Suppressor macrophage (primary cell): ENCODE measurements around the gene TSACC.
"Not testable (repeated sequence)": the region's sequence is repeated elsewhere in the genome, so short reads cannot be mapped to it uniquely, and the experiment has no call there.

ENCODE experiments used
- DNase-seq, 4 experiments: peaks; one replicate each; pipeline ENCODE4 v3.0.0-alpha.2; 2020 to 2022

The TSACC gene

DNA sequence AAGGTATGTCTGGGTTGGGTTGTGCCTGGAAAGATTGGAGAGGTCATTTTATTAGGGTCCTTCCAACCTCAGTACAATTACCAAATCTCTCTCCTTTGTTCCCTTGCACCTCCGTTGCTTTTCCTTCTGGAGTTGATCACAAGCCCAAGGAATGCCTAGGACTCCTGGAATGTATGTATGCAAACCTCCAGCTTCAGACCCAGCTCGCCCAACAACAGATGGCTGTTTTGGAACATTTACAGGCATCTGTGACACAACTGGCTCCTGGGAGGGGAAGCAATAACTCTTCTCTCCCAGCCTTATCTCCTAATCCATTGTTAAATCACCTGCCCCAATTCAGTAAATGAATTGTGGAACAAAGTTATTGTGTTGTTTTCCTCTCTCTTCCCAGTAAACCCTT lies 8.3 kb downstream of the TSACC start:
- DNase-seq: no peak

DNA sequence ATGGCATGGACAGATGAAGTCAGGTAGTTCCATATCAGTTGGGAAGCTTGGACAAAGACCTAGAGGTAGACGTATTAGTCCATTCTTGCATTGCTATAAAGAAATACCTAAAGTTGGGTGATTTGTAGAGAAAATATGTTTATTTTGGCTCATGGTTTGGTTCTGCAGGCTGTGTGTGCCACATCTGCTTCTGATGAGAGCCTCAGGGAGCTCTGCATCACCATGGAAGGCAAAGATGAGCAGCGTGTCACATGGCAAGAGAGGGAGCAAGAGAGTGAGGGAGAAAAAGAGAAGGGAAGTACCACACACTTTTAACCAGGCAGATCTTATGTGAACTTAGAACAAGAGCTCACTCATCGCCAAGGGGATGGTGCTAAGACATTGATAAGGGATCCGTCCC lies 9.0 kb downstream of the TSACC start:
- no peak for DNase-seq

DNA sequence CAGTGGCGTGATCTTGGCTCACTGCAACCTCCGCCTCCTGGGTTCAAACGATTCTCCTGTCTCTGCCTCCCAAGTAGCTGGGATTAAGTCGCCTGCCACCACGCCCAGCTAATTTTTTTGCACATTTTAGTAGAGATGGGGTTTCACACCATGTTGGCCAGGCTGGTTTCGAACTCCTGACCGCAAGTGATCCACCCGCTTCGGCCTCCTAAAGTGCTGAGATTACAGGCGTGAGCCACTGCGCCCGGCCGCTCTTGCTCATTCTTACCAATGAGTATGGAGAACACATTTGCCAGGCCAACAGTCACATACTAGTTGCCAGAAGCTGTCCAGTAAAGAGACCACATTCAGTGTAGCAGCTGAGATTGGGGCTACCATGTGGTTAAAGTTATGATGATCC lies 14.2 kb downstream of the TSACC start:
- DNase-seq: not testable (repeated sequence)

DNA sequence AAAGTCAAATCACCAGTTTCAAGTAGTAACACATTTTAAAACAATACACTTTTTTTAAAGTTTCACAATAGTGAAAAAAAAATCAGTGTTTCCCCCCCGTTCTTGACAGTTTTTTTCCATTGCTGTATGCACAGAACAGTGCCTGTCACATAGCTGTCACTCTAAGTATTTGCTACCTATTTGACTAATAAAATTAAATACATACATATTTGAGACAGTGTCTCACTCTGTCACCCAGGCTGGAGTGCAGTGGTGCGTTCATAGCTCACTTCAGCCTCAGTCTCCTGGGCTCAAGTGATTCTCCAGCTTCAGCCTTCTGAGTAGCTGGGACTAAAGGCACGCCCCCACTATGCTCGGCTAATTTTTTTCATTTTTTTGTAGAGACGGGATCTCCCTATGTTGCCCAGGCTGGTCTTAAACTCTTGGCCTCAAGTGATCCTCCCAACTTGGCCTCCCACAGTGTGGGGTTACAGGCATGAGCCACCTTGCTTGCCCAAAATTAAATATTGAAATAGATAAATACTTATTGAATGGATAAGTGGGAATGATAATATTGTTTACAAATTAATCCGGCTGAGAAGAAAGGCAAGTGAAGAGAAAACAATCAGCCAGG lies 18.0 kb downstream of the TSACC start:
- no peak for DNase-seq

DNA sequence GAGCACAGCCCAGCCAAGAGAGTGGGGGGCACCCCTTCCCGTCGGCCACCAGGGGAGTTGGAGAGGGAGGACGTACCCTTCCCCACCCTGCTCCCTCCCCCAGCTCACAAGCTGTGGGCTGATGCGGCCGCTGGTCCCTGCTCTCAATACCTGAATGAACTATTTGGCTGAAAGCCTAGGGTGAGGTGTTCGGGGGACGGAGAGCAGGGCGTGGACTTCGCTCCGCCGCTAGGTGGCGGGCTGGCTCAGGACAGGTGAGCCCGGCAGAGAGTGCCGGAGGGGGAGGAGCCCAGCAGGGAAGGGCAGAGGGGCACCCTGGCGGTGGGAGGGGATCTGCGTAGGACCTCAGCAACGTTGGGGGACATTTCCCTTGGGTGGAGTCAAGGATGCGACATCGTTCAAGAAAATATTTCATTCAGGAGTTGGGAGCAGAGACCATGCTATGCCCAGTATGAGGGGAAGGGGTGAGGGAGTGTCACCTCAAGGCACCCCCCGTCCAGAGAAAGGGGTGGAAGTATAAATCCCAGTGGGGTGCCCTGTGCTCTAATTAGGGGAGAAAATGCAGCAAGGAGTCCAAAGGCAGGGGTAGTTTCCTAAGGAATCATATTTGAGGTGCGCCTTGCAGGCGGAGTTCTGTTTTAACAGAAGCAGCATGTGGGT lies 18.7 kb downstream of the TSACC start:
- peak; percentile 31 to 76 (median 54) for DNase-seq

DNA sequence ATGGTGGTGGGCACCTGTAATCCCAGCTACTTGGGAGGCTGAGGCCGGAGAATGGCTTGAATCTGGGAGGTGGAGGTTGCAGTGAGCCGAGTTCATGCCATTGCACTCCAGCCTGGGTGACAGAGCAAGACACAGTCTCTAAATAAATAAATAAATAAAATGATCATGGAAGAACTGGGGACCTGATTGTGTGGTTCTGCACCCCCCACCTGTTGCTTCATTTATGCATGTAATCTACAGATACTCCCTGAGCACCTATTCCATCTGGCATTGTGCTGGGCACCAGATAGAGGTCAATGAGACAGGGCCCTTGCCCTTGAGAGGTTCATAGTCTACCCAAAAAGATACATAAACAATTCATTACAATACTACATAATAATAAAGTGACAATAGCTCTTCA lies 19.7 kb downstream of the TSACC start:
- no peak for DNase-seq

DNA sequence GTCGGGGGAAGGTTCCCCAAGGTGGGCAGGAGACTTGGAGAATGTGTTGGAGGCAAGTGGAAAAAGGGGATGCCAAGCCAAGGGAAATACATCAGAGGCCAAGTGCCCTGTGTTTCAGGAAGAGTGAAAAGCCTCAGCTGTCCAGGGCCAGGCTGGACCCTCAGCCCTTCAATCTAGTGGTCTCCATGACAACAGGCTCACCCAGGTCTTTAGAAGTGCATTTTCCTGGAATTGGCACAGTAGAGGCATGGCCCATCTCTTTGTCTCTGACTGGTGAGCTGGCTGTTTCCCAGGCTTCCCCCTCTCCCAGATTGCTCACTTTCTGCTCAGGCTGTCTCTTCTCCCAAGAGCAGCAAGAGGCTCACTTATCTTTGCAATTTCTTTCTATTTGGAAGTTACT lies 20.3 kb downstream of the TSACC start:
- no peak for DNase-seq

DNA sequence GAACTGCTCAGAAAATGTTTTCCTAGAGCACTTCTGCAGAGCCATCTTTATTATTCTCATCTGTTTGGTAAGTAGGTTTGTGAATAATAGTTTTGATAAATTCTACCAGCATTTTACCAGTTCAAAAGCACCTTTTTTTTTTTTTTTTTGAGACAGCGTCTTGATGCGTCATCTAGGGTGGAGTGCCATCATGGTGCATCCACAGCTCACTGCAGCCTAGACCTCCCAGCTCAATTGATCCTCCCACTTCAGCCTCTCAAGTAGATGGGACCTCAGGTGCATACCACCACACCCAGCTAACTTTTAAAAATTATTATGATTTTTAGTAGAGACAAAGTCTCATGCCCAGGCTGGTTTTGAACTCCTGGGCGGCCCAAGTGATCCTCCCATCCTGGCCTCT lies 20.9 kb downstream of the TSACC start:
- DNase-seq: no peak

DNA sequence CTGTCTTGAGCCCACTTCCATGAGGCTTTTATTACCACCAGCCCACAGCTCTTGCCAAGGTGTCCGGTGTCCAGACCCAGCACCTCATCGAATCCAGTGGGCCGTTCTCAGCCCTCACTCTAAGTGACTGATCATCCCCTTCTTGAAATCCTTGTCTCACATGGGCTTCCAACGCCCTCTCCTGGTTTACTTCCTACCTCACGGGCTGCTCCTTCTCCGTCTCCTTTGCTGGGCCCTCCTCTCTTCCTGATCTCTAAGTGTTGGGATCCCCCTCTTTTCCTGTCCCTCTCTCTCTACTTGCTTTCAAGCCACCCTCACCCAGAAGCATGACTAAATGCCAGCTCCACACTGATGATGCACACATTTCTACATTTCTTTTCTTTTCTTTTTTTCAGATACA lies 21.6 kb downstream of the TSACC start:
- DNase-seq: peak in 2 of 4 experiments; percentile 26 to 45

DNA sequence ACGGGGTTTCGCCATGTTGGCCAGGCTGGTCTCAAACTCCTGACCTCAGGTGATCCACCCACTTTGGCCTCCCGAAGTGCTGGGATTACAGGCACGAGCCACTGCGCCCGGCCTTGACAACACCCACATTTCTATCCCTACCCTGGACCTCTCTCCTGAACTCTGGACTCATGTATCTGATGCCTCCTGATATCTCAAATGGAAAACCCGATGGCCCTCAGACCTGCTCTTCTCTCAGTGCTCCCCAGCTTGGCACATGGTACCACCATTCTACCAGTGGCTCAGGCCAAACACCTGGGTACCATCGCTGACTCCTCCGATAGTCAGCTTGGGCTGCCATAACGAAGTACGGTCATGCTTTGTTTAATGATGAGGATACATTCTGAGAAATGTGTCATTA lies 22.2 kb downstream of the TSACC start:
- DNase-seq: no peak

DNA sequence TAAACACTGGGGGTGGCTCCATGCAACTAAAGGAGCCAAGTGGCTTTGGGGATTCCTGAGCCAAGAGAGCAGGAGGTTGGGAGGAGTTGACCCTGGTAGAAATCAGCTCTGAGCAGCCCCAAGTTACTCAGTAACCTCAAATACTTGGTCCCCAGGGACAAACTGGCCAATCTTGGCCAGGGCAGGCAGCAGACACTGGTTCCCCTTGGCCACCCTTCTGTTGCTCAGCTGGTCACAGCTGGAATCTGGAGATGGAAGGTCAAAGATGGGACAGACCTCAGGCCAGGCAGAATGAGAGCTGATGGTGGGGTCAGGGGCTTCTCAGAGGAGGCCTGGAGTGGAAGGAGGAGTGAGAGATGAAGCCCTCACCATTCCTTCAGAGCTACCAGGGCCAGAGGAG lies 27.4 kb downstream of the TSACC start:
- DNase-seq: no peak

DNA sequence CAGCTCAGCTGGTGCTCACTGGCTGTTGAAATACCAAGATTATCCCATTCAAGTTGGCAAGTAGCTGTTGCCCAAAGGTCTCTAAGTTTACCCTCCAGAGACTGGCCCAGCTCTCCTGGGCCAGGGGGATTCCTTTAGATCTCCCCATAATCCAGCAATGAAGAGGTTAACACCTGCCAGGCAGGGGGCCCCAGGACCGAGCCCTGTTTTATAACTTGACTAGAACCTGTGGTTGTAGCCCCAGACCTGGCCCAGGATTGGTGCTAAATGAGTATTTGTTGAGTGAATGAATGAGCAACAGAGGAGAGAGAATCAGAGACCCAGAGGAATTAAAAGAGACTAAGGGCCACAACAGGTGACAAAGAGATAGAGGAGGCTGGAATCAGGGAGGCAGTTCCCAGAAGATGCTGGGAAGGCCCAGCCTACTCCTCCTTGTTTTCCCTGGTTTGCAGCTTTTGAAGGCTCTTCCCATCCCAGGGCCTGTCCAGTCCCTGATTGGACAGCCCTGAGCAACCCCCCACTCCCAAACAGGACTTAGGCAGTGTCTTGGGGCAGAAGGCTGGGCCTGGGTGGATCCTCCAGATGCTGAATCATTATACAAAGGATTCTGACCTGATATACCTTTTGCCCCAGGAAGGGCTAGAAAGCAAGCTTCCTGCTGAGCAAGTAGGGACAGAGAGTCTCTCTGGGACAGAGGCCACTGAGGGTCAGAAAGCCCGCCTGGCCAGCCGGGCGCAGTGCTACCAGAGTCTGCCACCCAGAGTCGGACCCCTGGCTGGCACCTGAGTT lies 28.2 kb downstream of the TSACC start:
- no peak for DNase-seq

DNA sequence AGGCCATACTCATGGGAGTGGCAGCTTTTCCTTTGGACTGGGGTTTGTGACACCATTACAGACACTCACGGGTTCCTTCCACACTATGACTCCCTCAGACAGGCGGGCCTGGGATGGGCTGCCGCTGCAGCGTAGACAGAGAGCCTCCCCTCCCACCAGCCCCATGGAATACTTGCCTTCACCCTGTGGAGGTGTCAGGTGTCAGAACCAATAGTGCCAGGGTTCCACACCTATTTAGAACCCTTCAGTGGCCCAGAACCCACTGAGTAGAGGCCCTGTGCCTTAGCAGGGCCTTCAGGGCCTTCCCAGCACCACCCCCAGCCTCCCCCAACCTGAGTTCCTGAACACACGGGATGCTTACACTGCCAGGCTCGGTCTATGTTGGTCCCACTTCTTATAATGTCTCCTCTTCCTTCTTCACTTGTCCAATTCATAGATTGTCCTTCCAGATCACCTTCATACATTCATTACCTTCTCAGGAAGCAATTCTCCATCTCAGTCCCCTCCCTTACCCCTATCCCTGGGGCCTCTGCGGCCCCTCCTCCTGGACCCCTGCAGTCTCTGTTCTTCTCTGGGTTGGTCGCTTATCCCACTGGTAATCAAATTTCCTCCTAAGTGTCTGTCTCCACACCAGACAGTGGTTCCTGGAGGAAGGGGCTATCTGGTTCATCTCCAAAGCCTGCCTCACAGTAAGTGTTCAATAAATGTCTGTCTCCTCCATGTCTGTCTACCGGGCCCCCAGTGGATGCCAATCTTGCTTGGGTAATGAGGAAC lies 29.2 kb downstream of the TSACC start:
- DNase-seq: no peak

DNA sequence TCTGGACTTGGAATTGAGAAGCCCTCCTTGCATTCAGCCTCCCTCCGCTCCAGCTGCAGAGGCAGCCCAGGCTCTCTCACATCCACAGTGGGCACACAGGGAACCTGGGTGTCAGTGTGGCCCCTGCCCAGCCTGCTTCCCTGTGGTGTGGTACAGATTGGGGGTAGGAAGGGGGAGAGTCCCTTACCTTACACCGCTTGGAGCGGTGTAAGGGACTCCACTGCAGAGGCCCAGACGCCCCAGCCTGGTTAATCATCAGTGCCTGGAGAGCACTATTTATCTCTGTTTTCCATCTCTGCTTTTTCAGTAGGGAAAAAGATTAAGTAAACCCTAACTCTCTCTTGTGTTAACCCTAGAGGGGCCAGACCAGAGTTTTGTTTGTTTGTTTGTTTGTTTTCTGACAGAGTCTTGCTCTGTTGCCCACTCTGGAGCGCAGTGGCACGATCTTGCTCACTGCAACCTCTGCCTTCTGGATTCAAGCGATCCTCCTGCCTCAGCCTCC lies 29.9 kb downstream of the TSACC start:
- no peak for DNase-seq

DNA sequence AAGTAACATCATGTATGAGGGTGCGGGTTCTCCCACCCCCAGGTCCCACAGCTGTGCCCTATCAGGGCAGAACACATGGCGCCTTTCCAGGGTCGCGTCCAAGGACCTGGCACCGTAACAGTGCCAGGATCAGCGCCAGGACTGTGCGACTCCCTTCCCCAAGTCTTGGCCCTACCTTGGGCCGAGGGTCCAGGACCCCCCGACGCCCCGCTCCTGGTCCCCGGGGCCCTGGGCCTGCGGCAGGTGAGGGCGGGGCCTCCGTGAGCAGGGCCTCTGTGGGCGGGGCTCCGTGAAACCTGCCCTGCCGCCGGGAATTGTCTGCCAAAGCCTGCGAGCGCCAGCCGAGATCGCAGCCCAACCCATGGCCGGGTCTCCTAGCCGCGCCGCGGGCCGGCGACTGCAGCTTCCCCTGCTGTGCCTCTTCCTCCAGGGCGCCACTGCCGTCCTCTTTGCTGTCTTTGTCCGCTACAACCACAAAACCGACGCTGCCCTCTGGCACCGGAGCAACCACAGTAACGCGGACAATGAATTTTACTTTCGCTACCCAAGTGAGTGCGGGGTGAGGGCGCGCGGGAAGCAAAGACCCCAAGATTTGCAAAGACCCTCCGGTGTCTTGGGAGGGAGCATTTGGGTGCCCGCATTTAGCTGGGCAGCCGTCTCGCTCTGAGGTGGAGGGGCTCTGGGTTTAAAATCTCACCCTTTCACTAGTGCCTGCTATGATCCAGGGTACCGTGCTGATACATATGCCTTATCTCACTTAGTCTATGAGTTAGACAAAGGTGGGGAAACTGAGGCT lies 30.8 kb downstream of the TSACC start, which contains the start of gene RHBG:
TSS of gene RHBG (plus strand) at position 323 of the 796 bp plus-strand sequence. CDS start at position 362, 39 bp downstream.
- peak; percentile 50 to 83 (median 67) for DNase-seq

DNA sequence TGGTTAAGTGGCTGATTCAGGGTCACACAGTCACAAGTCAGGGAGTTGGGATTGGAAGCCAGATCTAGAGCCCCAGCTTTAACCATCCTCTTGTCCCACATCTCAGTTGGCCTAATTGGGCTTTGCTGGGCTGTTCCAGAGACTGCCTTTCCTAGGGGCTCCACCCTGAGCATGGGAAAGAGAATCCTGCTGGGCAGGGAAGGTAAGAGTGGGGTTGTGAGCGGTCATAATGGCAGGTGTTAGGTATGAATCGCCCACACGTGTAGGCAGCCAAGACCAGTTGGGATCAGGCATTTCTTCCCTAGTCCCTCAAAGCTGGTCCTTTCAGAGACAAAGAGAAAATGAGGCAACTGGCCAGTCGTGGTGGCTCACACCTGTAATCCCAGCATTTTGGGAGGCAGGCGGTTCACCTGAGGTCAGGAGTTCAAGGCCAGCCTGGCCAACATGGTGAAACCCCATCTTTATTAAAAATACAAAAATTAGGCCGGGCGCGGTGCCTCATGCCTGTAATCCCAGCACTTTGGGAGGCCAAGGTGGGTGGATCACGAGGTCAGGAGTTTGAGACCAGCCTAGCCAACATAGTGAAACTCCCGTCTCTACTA lies 31.5 kb downstream of the TSACC start:
- not testable (repeated sequence) for DNase-seq

DNA sequence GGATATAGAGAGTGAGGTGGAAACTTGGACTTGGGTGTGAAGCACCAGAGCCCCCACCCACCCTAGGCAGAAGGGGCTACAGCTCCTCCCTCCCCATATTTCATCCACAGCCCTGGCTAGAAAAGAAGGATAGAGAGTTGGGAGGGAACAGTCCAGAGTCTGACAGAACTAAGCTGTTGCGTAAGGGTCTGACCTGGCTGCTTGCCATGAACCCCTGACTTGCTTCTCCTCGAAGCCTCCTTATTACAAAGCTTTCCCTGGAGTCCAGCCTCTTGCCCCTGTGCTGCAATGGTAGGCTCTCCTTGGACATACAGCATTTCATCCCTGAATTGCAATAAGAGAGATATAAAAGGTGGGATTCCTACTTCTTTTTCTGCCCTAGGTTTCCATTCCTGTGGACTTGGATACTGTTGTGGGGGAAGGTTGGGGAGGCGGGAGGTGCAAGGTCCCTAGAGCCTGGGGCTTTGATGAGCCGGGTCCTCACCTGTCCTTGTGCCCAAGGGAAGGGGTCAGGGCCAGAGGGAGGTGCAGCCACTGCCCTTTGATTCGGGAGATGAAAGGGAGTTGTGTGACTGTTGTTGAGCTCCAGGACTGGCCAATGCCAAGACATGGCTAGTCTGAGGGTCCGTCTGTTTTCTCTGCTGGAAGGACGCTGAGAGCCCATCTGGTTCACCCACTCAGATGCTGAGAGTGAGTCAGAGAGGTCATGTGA lies 33.4 kb downstream of the TSACC start:
- DNase-seq: peak; percentile 91 to 95 (median 93)

DNA sequence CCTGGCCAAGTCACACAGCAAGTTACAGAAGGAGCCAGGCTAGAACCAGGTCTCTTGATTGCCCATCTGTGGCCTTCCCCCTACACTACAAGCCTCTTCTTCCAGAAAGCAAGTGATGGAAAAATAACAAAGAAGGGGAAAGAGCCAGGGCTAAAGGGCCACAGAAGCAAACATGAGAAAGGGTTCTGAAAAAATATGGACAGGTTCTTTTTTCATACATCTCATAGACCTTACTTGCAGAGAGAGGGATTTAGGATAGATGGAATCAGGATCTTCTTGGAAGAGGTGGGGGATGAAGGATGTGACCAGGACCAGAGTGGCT lies 33.9 kb downstream of the TSACC start:
- DNase-seq: peak in 1 of 4 experiments; percentile 75

DNA sequence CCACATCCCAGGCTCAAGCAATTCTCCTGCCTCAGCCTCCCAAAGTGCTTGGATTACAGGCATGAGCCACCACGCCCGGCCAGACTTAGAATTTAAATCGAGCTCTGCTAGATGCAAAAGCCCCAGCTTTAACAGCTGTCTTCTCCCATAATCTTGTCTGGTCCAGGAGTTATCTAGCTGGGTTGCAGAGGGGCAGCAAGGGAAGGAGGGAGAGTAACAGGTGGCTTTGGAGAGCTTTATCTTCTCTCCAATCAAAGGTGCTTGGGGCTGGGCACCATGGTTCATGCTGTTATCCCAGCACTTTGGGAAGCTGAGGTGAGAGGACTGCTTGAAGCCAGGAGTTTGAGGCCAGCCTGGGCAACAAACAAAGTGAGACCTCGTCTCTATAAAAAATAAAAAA lies 34.5 kb downstream of the TSACC start:
- no peak for DNase-seq

DNA sequence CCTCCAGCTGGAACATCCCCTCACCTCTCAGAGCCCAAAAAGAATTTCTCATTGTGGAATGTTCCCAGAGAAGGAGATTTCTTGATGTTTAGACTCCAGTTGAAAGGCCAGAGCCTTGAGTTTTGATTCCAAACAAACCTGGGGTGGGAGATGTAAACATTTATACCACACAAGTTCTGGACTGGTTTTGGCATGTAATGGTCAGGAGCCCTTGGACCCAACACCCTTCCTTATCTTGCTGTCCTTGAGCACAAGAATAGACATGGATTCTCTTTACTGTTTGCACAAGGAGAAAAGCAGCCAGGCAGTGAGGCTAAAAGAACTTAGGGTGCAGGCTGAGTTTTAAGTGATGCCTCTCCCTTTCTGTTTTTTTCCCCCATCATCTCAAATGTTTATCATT lies 35.2 kb downstream of the TSACC start:
- DNase-seq: no peak

DNA sequence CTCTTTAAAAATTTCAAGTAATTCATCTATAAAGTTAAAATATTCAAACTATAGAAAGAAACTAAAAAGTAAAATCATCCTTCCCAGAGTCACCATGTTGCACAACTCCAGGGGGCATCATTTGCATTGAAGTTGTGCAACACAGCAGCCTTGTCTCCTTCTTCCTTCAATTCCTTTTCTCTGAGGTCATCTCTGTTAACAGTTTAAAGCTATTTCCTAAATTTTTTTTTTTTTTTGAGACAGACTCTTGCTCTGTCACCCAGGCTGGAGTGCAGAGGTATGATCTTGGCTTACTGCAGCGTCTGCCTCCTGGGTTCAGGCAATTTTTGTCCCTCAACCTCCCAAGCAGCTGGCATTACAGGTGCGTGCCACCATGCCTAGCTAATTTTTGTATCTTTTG lies 37.8 kb downstream of the TSACC start:
- DNase-seq: peak; percentile 60 to 89 (median 78)
